ENCODE results near the gene HLCS.

Gene HLCS

DNA sequence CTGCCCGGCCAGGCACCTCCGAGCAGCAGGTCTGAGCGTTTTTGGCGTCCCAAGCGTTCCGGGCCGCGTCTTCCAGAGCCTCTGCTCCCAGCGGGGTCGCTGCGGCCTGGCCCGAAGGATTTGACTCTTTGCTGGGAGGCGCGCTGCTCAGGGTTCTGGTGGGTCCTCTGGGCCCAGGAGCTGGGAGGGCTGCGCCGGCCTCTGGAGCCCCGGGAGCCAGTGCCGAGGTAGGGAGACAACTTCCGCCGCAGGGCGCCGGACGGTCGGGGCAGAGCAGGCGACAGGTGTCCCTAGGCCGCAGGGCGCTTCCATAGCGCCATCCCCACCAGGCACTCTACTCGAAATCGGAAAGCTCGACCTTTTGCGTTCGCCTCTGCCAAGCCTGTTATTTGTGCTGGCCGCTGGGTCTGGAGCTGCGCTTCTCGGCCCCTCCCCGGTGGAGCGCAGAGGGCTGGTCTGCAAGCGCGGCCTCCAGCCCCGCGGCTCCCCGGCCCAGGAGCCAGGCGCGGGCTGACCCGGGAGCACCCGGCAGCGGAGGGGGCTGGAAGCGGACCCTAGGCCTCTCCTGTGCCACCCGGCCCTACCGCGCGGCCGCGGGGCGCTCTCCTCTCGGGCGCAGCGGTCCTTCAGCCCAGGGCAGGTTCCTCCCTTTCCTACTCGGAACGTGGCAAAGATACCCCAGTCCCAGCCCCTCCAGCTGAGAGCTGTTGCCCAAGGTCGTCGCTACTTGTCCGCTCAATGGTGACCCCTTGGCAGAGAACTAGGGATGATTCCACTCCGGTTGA is 265.3 kb downstream of the HLCS start (continued):
- TF ChIP-seq, protein P1, sequence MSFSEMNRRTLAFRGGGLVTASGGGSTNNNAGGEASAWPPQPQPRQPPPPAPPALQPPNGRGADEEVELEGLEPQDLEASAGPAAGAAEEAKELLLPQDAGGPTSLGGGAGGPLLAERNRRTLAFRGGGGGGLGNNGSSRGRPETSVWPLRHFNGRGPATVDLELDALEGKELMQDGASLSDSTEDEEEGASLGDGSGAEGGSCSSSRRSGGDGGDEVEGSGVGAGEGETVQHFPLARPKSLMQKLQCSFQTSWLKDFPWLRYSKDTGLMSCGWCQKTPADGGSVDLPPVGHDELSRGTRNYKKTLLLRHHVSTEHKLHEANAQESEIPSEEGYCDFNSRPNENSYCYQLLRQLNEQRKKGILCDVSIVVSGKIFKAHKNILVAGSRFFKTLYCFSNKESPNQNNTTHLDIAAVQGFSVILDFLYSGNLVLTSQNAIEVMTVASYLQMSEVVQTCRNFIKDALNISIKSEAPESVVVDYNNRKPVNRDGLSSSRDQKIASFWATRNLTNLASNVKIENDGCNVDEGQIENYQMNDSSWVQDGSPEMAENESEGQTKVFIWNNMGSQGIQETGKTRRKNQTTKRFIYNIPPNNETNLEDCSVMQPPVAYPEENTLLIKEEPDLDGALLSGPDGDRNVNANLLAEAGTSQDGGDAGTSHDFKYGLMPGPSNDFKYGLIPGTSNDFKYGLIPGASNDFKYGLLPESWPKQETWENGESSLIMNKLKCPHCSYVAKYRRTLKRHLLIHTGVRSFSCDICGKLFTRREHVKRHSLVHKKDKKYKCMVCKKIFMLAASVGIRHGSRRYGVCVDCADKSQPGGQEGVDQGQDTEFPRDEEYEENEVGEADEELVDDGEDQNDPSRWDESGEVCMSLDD (tag by site-specific recombination; IDR thresholded peaks at IDR 0.05): no peak
- TF ChIP-seq, protein P2, sequence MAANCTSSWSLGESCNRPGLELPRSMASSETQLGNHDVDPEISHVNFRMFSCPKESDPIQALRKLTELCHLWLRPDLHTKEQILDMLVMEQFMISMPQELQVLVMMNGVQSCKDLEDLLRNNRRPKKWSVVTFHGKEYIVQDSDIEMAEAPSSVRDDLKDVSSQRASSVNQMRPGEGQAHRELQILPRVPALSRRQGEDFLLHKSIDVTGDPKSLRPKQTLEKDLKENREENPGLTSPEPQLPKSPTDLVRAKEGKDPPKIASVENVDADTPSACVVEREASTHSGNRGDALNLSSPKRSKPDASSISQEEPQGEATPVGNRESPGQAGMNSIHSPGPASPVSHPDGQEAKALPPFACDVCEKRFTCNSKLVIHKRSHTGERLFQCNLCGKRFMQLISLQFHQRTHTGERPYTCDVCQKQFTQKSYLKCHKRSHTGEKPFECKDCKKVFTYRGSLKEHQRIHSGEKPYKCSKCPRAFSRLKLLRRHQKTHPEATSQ (tag by site-specific recombination; IDR thresholded peaks at IDR 0.05): 0 out of 2 replicates have a peak, but pooled peaks have one; percentile 47
- TF ChIP-seq, protein P3, sequence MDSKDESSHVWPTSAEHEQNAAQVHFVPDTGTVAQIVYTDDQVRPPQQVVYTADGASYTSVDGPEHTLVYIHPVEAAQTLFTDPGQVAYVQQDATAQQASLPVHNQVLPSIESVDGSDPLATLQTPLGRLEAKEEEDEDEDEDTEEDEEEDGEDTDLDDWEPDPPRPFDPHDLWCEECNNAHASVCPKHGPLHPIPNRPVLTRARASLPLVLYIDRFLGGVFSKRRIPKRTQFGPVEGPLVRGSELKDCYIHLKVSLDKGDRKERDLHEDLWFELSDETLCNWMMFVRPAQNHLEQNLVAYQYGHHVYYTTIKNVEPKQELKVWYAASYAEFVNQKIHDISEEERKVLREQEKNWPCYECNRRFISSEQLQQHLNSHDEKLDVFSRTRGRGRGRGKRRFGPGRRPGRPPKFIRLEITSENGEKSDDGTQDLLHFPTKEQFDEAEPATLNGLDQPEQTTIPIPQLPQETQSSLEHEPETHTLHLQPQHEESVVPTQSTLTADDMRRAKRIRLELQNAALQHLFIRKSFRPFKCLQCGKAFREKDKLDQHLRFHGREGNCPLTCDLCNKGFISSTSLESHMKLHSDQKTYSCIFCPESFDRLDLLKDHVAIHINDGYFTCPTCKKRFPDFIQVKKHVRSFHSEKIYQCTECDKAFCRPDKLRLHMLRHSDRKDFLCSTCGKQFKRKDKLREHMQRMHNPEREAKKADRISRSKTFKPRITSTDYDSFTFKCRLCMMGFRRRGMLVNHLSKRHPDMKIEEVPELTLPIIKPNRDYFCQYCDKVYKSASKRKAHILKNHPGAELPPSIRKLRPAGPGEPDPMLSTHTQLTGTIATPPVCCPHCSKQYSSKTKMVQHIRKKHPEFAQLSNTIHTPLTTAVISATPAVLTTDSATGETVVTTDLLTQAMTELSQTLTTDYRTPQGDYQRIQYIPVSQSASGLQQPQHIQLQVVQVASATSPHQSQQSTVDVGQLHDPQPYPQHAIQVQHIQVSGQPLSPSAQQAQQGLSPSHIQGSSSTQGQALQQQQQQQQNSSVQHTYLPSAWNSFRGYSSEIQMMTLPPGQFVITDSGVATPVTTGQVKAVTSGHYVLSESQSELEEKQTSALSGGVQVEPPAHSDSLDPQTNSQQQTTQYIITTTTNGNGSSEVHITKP (tag by site-specific recombination; IDR thresholded peaks at IDR 0.05): peak; percentile 40
- TF ChIP-seq HOXA7 (CRISPR knock-in tag; IDR thresholded peaks at IDR 0.05; ENCODE audit: borderline replicate concordance) (no peak), ZNF292 (tag by site-specific recombination; IDR thresholded peaks at IDR 0.05; ENCODE audit: borderline replicate concordance, low read depth) (no peak), ZNF596 (tag by site-specific recombination; IDR thresholded peaks at IDR 0.05) (no peak), ZNF654 (tag by site-specific recombination; IDR thresholded peaks at IDR 0.05; ENCODE audit: low read depth) (no peak), ZNF514 (tag by site-specific recombination; IDR thresholded peaks at IDR 0.05) (no peak), SCRT1 (tag by site-specific recombination; IDR thresholded peaks at IDR 0.05; ENCODE audit: borderline replicate concordance) (no peak; the same call in none of the 2 replicates), ZNF239 (tag by site-specific recombination; IDR thresholded peaks at IDR 0.05) (no peak), ZNF530 (tag by site-specific recombination; IDR thresholded peaks at IDR 0.05; ENCODE audit: low read depth) (no peak), ZNF837 (tag by site-specific recombination; IDR thresholded peaks at IDR 0.05) (no peak), ZNF558 (tag by site-specific recombination; IDR thresholded peaks at IDR 0.05) (no peak), RBAK (tag by site-specific recombination; IDR thresholded peaks at IDR 0.05) (no peak), ZNF48 (tag by site-specific recombination; IDR thresholded peaks at IDR 0.05) (no peak), GLIS1 (tag by site-specific recombination; IDR thresholded peaks at IDR 0.05) (no peak; the same call in 1 of the 2 replicates), ZNF560 (tag by site-specific recombination; IDR thresholded peaks at IDR 0.05; ENCODE audit: borderline replicate concordance) (no peak), SP7 (tag by site-specific recombination; IDR thresholded peaks at IDR 0.05) (peak; percentile 47), ZNF211 (tag by site-specific recombination; IDR thresholded peaks at IDR 0.05; ENCODE audit: low read depth) (no peak), GLI4 (tag by site-specific recombination; IDR thresholded peaks at IDR 0.05) (0 out of 2 replicates have a peak, but pooled peaks have one; percentile 66), ZNF146 (tag by site-specific recombination; IDR thresholded peaks at IDR 0.05) (peak; percentile 2; the same call in 1 of the 2 replicates), ZNF24 (tag by site-specific recombination; IDR thresholded peaks at IDR 0.05) (no peak), ZFP37 (tag by site-specific recombination; IDR thresholded peaks at IDR 0.05) (no peak), ZNF76 (tag by site-specific recombination; IDR thresholded peaks at IDR 0.05; ENCODE audit: borderline replicate concordance, low read depth) (0 out of 2 replicates have a peak, but pooled peaks have one; percentile 11), YY1 (tag by site-specific recombination; IDR thresholded peaks at IDR 0.05) (no peak), SALL2 (tag by site-specific recombination; IDR thresholded peaks at IDR 0.05; ENCODE audit: borderline replicate concordance) (no peak), ZNF37A (tag by site-specific recombination; IDR thresholded peaks at IDR 0.05) (no peak), ZNF621 (tag by site-specific recombination; IDR thresholded peaks at IDR 0.05) (no peak), ZNF624 (tag by site-specific recombination; IDR thresholded peaks at IDR 0.05) (no peak), ZNF2 (tag by site-specific recombination; IDR thresholded peaks at IDR 0.05) (0 out of 2 replicates have a peak, but pooled peaks have one; percentile 25)
- TF ChIP-seq, protein P4, sequence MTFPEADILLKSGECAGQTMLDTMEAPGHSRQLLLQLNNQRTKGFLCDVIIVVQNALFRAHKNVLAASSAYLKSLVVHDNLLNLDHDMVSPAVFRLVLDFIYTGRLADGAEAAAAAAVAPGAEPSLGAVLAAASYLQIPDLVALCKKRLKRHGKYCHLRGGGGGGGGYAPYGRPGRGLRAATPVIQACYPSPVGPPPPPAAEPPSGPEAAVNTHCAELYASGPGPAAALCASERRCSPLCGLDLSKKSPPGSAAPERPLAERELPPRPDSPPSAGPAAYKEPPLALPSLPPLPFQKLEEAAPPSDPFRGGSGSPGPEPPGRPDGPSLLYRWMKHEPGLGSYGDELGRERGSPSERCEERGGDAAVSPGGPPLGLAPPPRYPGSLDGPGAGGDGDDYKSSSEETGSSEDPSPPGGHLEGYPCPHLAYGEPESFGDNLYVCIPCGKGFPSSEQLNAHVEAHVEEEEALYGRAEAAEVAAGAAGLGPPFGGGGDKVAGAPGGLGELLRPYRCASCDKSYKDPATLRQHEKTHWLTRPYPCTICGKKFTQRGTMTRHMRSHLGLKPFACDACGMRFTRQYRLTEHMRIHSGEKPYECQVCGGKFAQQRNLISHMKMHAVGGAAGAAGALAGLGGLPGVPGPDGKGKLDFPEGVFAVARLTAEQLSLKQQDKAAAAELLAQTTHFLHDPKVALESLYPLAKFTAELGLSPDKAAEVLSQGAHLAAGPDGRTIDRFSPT (tag by site-specific recombination; IDR thresholded peaks at IDR 0.05): no peak
